ENCODE results near the gene POTEH.
"Not testable (repeated sequence)": the region's sequence is repeated elsewhere in the genome, so short reads cannot be mapped to it uniquely, and the experiment has no call there.

DNA sequence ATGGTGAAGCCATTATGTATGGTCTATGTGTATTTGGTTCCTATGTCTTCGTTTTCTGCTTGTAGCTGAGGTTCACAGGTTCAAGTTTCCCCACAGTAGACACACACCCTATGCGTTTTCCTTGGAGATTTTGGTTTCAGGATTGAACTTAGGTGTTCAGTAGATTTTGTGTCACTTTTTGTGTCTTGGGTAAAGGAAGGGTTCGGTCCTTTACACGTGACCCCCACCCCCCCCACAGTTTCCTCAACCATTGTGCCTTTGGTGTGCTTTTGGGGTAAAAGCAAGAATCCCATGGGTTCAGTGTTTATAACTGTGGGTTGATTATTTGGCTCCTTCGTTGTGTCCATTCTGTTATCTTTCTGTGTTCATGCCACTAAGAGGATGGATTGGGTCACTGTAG lies 24.3 kb upstream of the POTEH start:
- TF ChIP-seq, protein P1, sequence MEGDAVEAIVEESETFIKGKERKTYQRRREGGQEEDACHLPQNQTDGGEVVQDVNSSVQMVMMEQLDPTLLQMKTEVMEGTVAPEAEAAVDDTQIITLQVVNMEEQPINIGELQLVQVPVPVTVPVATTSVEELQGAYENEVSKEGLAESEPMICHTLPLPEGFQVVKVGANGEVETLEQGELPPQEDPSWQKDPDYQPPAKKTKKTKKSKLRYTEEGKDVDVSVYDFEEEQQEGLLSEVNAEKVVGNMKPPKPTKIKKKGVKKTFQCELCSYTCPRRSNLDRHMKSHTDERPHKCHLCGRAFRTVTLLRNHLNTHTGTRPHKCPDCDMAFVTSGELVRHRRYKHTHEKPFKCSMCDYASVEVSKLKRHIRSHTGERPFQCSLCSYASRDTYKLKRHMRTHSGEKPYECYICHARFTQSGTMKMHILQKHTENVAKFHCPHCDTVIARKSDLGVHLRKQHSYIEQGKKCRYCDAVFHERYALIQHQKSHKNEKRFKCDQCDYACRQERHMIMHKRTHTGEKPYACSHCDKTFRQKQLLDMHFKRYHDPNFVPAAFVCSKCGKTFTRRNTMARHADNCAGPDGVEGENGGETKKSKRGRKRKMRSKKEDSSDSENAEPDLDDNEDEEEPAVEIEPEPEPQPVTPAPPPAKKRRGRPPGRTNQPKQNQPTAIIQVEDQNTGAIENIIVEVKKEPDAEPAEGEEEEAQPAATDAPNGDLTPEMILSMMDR (IDR thresholded peaks at IDR 0.05): not testable (repeated sequence)
- not testable (repeated sequence) for TF ChIP-seq POLR2A (IDR thresholded peaks at IDR 0.05)
